ENCODE results near the gene RYR1. TPM values are rescaled to one million over a fixed set of nuclear protein-coding genes. Genes with fewer than 3 reads are reported as not detected.
A peak's percentile ranks its signal among the peaks of the same experiment; 100 is the strongest.

The RYR1 gene
- total and polyA plus RNA-seq, 11 donors = 0.44 to 2.1 (median 0.86) TPM

DNA sequence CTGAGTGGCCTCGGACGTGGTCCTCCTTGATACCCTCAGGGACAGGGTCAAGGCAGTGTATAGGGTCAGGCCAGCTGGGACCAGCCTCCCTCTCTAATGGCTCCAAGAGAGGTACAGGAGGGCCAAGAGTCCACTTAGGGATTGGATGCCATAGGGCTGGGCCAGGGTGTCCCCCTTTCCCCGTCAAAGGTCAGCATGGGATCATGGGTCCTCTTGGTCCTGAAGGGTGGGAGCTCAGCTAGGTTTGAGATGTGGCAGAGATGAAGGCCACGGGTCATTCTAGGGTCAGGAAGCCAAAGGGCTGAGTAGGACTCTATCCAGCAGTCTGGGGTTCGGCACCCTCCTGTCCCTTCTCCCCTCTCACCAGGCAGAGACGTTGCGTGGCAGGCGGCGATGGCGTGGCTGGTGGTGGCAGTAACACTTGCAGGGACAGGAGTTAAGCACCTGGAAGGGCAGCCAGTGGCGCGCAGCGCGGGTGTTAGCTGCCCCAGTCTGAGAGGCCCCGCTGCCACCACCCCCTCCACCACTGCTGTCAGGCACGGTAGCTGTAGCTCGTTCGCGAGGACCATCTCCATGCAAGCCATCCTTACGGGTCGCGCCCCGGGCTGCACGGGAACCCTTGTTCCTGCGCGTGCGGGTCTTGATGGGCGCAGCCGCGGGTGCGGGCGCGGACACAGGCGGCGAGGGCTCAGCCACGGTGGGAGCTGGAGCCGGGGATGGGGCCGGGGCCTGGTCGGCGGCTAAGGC is 48.3 kb upstream of the RYR1 start:
- Histone ChIP-seq H3K36me3 (peaks cover 6 to 59% (median 50%) of the 10 kb centered on the region in 9 donors), H3K4me3 (no peak overlapping the region), H3K27me3 (peaks cover 0 to 36% (median 0%) of the 10 kb centered on the region in 9 donors), H3K9me3 (no peaks in the 10 kb centered on the region), H3K4me1 (peaks cover 0 to 42% (median 25%) of the 10 kb centered on the region in 12 donors), H3K27ac (no peak overlapping the region)
- no peak for TF ChIP-seq POLR2A (IDR thresholded peaks at IDR 0.05)
- TF ChIP-seq, protein P1, sequence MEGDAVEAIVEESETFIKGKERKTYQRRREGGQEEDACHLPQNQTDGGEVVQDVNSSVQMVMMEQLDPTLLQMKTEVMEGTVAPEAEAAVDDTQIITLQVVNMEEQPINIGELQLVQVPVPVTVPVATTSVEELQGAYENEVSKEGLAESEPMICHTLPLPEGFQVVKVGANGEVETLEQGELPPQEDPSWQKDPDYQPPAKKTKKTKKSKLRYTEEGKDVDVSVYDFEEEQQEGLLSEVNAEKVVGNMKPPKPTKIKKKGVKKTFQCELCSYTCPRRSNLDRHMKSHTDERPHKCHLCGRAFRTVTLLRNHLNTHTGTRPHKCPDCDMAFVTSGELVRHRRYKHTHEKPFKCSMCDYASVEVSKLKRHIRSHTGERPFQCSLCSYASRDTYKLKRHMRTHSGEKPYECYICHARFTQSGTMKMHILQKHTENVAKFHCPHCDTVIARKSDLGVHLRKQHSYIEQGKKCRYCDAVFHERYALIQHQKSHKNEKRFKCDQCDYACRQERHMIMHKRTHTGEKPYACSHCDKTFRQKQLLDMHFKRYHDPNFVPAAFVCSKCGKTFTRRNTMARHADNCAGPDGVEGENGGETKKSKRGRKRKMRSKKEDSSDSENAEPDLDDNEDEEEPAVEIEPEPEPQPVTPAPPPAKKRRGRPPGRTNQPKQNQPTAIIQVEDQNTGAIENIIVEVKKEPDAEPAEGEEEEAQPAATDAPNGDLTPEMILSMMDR (IDR thresholded peaks at IDR 0.05) = peak in 1 of 12 donors; percentile 1
- DNase-seq = peak in 1 of 5 donors; percentile 62
- intact Hi-C loops (cut with DNase I) = no loop called here
- no peak for ATAC-seq
- 77 to 87% (median 83%) methylated on average over 22 to 40 of the region's 40 CpGs for WGBS, 4 donors

DNA sequence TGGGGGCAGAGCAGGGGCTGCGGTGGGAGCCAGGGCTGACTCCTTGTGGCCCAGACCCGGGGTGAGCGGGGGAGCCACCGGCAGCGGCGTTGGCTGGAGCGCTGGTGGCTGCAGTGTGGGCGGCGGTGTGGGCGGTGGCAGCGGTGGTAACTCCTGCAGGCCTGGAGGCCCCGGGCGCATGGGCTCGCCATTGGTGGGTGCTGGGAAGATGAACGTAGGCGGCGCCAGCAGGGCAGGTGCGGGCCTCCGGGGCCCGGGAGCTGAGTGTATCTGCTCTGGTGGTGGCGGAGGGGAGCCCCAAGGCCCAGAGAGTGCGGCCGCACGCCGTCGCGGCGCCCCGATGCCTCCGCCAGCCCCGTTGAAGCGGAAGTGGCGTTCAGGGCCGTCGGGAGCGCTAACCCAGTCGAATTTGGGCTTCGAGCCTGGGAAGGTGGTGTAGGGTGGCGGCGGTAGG is 47.7 kb upstream of the RYR1 start:
- Histone ChIP-seq H3K9me3 (no peaks in the 10 kb centered on the region), H3K27me3 (peaks cover 0 to 36% (median 0%) of the 10 kb centered on the region in 9 donors), H3K27ac (no peak overlapping the region), H3K4me1 (peaks cover 0 to 42% (median 25%) of the 10 kb centered on the region in 12 donors), H3K36me3 (peaks cover 6 to 53% (median 44%) of the 10 kb centered on the region in 9 donors), H3K4me3 (no peak overlapping the region)
- DNase-seq (peak in 1 of 5 donors; percentile 65), ATAC-seq (no peak)
- no peak for TF ChIP-seq POLR2A (IDR thresholded peaks at IDR 0.05)
- TF ChIP-seq, protein P1 (IDR thresholded peaks at IDR 0.05) = no peak
- WGBS, 4 donors = 60 to 83% (median 69%) methylated on average over 37 to 40 of the region's 40 CpGs
- intact Hi-C loops (cut with DNase I) = no loop called here

DNA sequence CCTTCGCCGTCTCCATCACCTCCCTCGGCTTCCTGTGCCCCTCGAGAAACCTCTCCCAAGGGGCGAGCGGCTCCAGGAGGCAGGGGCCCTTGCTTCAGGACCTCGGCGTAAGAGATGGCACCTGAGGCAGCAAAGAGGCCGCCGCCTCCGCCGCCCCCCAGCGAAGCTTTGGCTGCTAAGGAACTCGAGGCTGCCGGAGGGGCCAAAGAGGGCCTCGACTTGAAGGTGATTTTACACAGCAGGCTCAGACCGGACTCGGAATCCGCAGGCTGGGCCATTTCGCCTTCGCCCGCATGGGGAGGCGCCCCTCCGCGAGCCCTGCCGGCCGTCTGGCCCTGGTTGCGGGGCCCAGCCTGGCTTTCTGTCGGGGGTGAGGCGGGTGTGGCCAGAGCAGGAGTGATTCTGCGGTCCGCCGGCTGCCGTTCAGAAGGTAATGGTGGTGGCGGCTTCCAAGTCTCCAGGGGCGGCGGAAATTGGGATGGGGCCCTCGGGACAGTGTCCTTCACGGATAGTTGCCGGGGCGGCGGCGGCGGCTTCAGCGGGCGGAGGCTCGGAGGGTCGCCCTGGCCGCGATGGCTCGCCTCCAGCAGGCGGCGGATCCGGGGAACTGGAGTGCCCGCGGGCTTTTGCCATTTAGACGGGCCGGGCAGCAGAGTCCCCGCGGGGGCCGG is 47.1 kb upstream of the RYR1 start:
- WGBS, 4 donors = 50 to 64% (median 57%) methylated on average over 30 to 61 of the region's 61 CpGs
- ATAC-seq (no peak), DNase-seq (peak in 1 of 5 donors; percentile 61)
- Histone ChIP-seq H3K4me3 (peak overlapping the region in 4 of 12 donors; percentile 56 to 69 (median 66)), H3K36me3 (peaks cover 2 to 47% (median 38%) of the 10 kb centered on the region in 9 donors), H3K27ac (no peak overlapping the region), H3K27me3 (peaks cover 0 to 36% (median 0%) of the 10 kb centered on the region in 9 donors), H3K9me3 (no peaks in the 10 kb centered on the region), H3K4me1 (peaks cover 0 to 42% (median 25%) of the 10 kb centered on the region in 12 donors)
- TF ChIP-seq, protein P1 (IDR thresholded peaks at IDR 0.05) = no peak
- TF ChIP-seq POLR2A (IDR thresholded peaks at IDR 0.05) = no peak
- intact Hi-C loops (cut with DNase I) = no loop called here
